SK-N-SH (cell line): ENCODE measurements around the gene SULT1E1. TPM values are rescaled to one million over a fixed set of nuclear protein-coding genes. Genes with fewer than 3 reads are reported as not detected.

ENCODE experiments used
- CTCF ChIA-PET: fragments of 300-600, 350-600 bp; formaldehyde crosslinking; extraction: SDS; loops from one replicate; lab custom pipeline; 2021; lab: Yijun Ruan, JAX
- POLR2A ChIA-PET: fragments of 350-600 bp; sonication (Branson Sonifier 250); formaldehyde crosslinking; extraction: SDS; loops from one replicate; lab custom pipeline; 2020; ENCODE audit warnings: antibody characterized with exemption, inconsistent platforms; lab: Yijun Ruan, JAX
- DNase-seq: peaks from one replicate; pipeline ENCODE4 v3.0.0; 2012
- H2AFZ ChIP-seq: fragments of 200-600 bp; sonication (generic); 2 replicates; pipeline ENCODE4 v1.8.1; 2016; ENCODE audit warnings: antibody characterized with exemption, mild to moderate bottlenecking, low read depth
- H3F3A ChIP-seq: fragments of 200-600 bp; sonication (generic); replicated peaks from 2 replicates; pipeline ENCODE3; 2016; ENCODE audit warnings: antibody characterized with exemption, mild to moderate bottlenecking; ENCODE audit not compliant: insufficient read depth
- H3K27ac ChIP-seq, 2 experiments: fragments of 200-500 bp in 1 of 2; fragments of 200-600 bp in 1 of 2; sonication (Bioruptor generic) in 1 of 2; sonication (generic), shearing (Covaris generic) in 1 of 2; 2 replicates each; pipeline versions ENCODE4 v1.5.1 to v1.6.1; 2014 to 2016; ENCODE audit warnings: low read depth in 2 of 2, inconsistent platforms in 1 of 2, low read length in 1 of 2, mild to moderate bottlenecking in 1 of 2, mixed read lengths in 1 of 2
- H3K27me3 ChIP-seq: fragments of 200-600 bp; sonication (generic), shearing (Covaris generic); 2 replicates; pipeline ENCODE4 v1.6.1; 2016; ENCODE audit warnings: mixed run types; ENCODE audit not compliant: insufficient read depth
- H3K36me3 ChIP-seq, 2 experiments: fragments of 200-500 bp in 1 of 2; fragments of 200-600 bp in 1 of 2; sonication (Bioruptor generic) in 1 of 2; sonication (generic) in 1 of 2; replicated peaks in 1 of 2; 2 replicates each; pipeline versions ENCODE3 to v1.5.1; 2014 to 2016; ENCODE audit warnings: low read length in 1 of 2, mild to moderate bottlenecking in 1 of 2; ENCODE audit not compliant: insufficient read depth in 2 of 2, control insufficient read depth in 1 of 2
- H3K4me1 ChIP-seq, 2 experiments: fragments of 200-500 bp in 1 of 2; fragments of 200-600 bp in 1 of 2; sonication (Bioruptor generic) in 1 of 2; sonication (generic), shearing (Covaris generic) in 1 of 2; 2 replicates each; pipeline versions ENCODE4 v1.5.1 to v1.6.1; 2014 to 2016; ENCODE audit warnings: low read depth in 1 of 2, low read length in 1 of 2, mixed run types in 1 of 2; ENCODE audit not compliant: insufficient read depth in 2 of 2, control insufficient read depth in 1 of 2
- H3K4me2 ChIP-seq: fragments of 200-600 bp; sonication (generic), shearing (Covaris generic); 2 replicates; pipeline ENCODE4 v1.6.1; 2017; ENCODE audit warnings: mixed run types
- H3K4me3 ChIP-seq, 2 experiments: fragments of 200-500 bp in 1 of 2; fragments of 200-600 bp in 1 of 2; sonication (Bioruptor generic) in 1 of 2; sonication (generic), shearing (Covaris generic) in 1 of 2; 2 replicates each; pipeline versions ENCODE4 v1.5.1 to v1.8.1; 2014 to 2016; ENCODE audit warnings: low read depth in 2 of 2, inconsistent platforms in 1 of 2, low read length in 1 of 2, mild to moderate bottlenecking in 1 of 2, mixed read lengths in 1 of 2, moderate library complexity in 1 of 2
- H3K79me2 ChIP-seq: fragments of 200-600 bp; sonication (generic); 2 replicates; pipeline ENCODE4 v1.8.1; 2017; ENCODE audit warnings: mild to moderate bottlenecking; ENCODE audit not compliant: insufficient read depth
- H3K9ac ChIP-seq: fragments of 200-600 bp; sonication (generic); 2 replicates; pipeline ENCODE4 v1.6.1; 2017; ENCODE audit warnings: mixed run types
- H3K9me2 ChIP-seq: fragments of 200-600 bp; sonication (generic); 2 replicates; pipeline ENCODE4 v1.6.1; 2017; ENCODE audit warnings: mixed run types
- H3K9me3 ChIP-seq: fragments of 200-600 bp; sonication (generic); 2 replicates; pipeline ENCODE4 v1.6.1; 2017; ENCODE audit warnings: mixed run types, mild to moderate bottlenecking, moderate library complexity
- H4K20me1 ChIP-seq: fragments of 200-600 bp; sonication (generic); 2 replicates; pipeline ENCODE4 v1.6.1; 2017; ENCODE audit warnings: mild to moderate bottlenecking, mixed run types; ENCODE audit not compliant: insufficient read depth
- CHD2 ChIP-seq: fragments of 150-350 bp; IDR thresholded peaks from 2 replicates; pipeline ENCODE4 v1.6.1; 2018; ENCODE audit warnings: low read length; ENCODE audit not compliant: partially characterized antibody
- EP300 ChIP-seq, 2 experiments: IDR thresholded peaks; 2 replicates each; pipeline versions ENCODE4 v1.4.0 to v1.6.1; 2012; ENCODE audit warnings: borderline replicate concordance in 1 of 2, low read depth in 1 of 2, low read length in 1 of 2
- EZH2phosphoT487 ChIP-seq: fragments of 200-600 bp; sonication (generic); IDR thresholded peaks from 2 replicates; pipeline ENCODE4 v1.6.1; 2017; ENCODE audit warnings: low read depth, mixed run types, mild to moderate bottlenecking, antibody characterized with exemption, moderate library complexity, borderline replicate concordance
- FOSL2 ChIP-seq: IDR thresholded peaks from 2 replicates; pipeline ENCODE4 v1.4.0; 2012; ENCODE audit warnings: low read depth, mild to moderate bottlenecking, moderate library complexity, borderline replicate concordance
- FOXM1 ChIP-seq: IDR thresholded peaks from 2 replicates; pipeline ENCODE4 v1.4.0; 2012; ENCODE audit warnings: low read depth, mild to moderate bottlenecking
- GABPA ChIP-seq: IDR thresholded peaks from 2 replicates; pipeline ENCODE4 v1.4.0; 2012; ENCODE audit warnings: low read depth, mild to moderate bottlenecking
- JUND ChIP-seq: IDR thresholded peaks from 2 replicates; pipeline ENCODE4 v1.4.0; 2012
- MEF2A ChIP-seq: IDR thresholded peaks from 2 replicates; pipeline ENCODE4 v1.4.0; 2012; ENCODE audit warnings: low read depth, borderline replicate concordance
- MXI1 ChIP-seq: IDR thresholded peaks from 2 replicates; pipeline ENCODE4 v1.6.1; 2012; ENCODE audit warnings: mild to moderate bottlenecking, low read depth, low read length, improper control_type of control experiment
- NFIC ChIP-seq: IDR thresholded peaks from 2 replicates; pipeline ENCODE4 v1.4.0; 2012; ENCODE audit warnings: borderline replicate concordance
- PBX3 ChIP-seq: IDR thresholded peaks from 2 replicates; pipeline ENCODE4; 2012
- POLR2AphosphoS5 ChIP-seq: IDR thresholded peaks from 2 replicates; pipeline ENCODE4 v1.6.1; 2012; ENCODE audit warnings: low read depth, low read length
- RCOR1 ChIP-seq: fragments of 150-350 bp; IDR thresholded peaks from 2 replicates; pipeline ENCODE4 v1.6.1; 2017; ENCODE audit warnings: antibody characterized with exemption, low read length
- RXRA ChIP-seq: IDR thresholded peaks from 2 replicates; pipeline ENCODE4 v1.4.0; 2012; ENCODE audit warnings: low read depth, mild to moderate bottlenecking, borderline replicate concordance
- TAF1 ChIP-seq: IDR thresholded peaks from 2 replicates; pipeline ENCODE4 v1.6.1; 2012; ENCODE audit warnings: low read depth, mild to moderate bottlenecking, low read length, moderate library complexity, borderline replicate concordance
- TCF12 ChIP-seq: IDR thresholded peaks from 2 replicates; pipeline ENCODE4 v1.4.0; 2012
- TEAD4 ChIP-seq: IDR thresholded peaks from 2 replicates; pipeline ENCODE4 v1.4.0; 2012; ENCODE audit warnings: mild to moderate bottlenecking, borderline replicate concordance; ENCODE audit not compliant: insufficient read depth
- ZBTB33 ChIP-seq: IDR thresholded peaks from 2 replicates; pipeline ENCODE4 v1.4.0; 2012; ENCODE audit warnings: low read depth, borderline replicate concordance
- WGBS: methylation state at CpG from one replicate; pipeline ENCODE4 v1.1.6; 2017; ENCODE audit warnings: low lambda C conversion rate; 5-methylcytosine and 5-hydroxymethylcytosine counted together
- polyA plus RNA-seq, 3 experiments: library from polyadenylated mRNA; depleted of rRNA; stranded (reverse); fragments of >200 nt; gene quantifications; 2 replicates each; pipeline ENCODE4 v1.2.3, GENCODE V29; 2012
- TF ChIP-seq, protein P1 (sequence below): fragments of 150-350 bp; IDR thresholded peaks from 2 replicates; pipeline ENCODE4 v1.6.1; 2017; ENCODE audit warnings: antibody characterized with exemption, low read length, low read depth, borderline replicate concordance

Gene SULT1E1
- polyA plus RNA-seq, 1 of the 3 experiments (the other 2 are of a cell fraction), result 13.7 TPM

DNA sequence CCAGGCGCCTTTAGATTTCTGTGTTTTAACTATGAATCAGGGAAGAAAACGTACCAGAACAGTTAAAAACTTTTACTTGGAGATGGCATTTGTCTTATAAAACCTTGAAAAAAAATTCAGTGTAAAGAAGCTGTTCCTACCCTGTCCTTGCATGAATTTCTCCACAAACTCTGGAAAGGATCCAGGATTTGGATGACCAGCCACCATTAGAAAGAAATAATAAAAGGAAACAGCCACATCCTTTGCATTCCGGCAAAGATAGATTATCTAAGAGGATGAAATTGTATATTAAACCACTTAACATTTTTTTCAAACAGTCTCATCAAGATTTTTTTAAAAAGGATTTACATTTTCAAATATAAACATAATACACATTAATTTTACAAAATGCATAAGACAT, 10.6 kb downstream of the SULT1E1 start:
- POLR2A ChIA-PET, result no interaction called here
- H2AFZ ChIP-seq, result peak overlapping the region; percentile 68; the same call in 1 of the 2 replicates
- H3F3A ChIP-seq, result peaks cover 8% of the 10 kb centered on the region
- H3K27me3 ChIP-seq, result no peaks in the 10 kb centered on the region
- peak overlapping the region; percentile 43 to 69; a peak in 3 of 4 replicates for H3K27ac ChIP-seq
- peak overlapping the region; percentile 33; the same call in 1 of the 2 replicates for H3K4me2 ChIP-seq
- 14% methylated on average over 3 of the region's 3 CpGs for WGBS
- 0 out of 4 replicates have a peak, but pooled peaks cover 0 to 8% of the 10 kb centered on the region in 2 experiments for H3K4me1 ChIP-seq
- peak overlapping the region; percentile 9; the same call in 1 of the 2 replicates for H3K9ac ChIP-seq
- 0 out of 2 replicates have a peak, but pooled peaks cover 3% of the 10 kb centered on the region for H3K9me3 ChIP-seq
- H3K79me2 ChIP-seq, result no peaks in the 10 kb centered on the region
- H3K36me3 ChIP-seq, result no peaks in the 10 kb centered on the region
- CTCF ChIA-PET, result no interaction called here
- no peak overlapping the region for H3K4me3 ChIP-seq
- DNase-seq, result no peak
- H3K9me2 ChIP-seq, result no peaks in the 10 kb centered on the region
- no peaks in the 10 kb centered on the region for H4K20me1 ChIP-seq
- TF ChIP-seq TEAD4 (peak; percentile 28; the same call in 1 of the 2 replicates), RXRA (no peak), CHD2 (no peak), EP300 (IDR thresholded peaks at IDR 0.05; ENCODE audit: borderline replicate concordance in 1 of 2, low read depth in 1 of 2, low read length in 1 of 2) (peak in 1 of 2 experiments; percentile 62; a peak in 1 of 4 replicates), FOSL2 (0 out of 2 replicates have a peak, but pooled peaks have one; percentile 11), TCF12 (peak; percentile 38), NFIC (peak; percentile 47; the same call in 1 of the 2 replicates), JUND (peak; percentile 27; the same call in 1 of the 2 replicates), PBX3 (peak; percentile 44; the same call in 1 of the 2 replicates), FOXM1 (peak; percentile 47; the same call in 1 of the 2 replicates)
- TF ChIP-seq, protein P1, sequence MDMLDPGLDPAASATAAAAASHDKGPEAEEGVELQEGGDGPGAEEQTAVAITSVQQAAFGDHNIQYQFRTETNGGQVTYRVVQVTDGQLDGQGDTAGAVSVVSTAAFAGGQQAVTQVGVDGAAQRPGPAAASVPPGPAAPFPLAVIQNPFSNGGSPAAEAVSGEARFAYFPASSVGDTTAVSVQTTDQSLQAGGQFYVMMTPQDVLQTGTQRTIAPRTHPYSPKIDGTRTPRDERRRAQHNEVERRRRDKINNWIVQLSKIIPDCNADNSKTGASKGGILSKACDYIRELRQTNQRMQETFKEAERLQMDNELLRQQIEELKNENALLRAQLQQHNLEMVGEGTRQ, result no peak

- H3K9me2 ChIP-seq, result no peaks in the 10 kb centered on the region
- TF ChIP-seq MXI1 (no peak), GABPA (no peak), MEF2A (no peak), TAF1 (no peak), ZBTB33 (no peak), POLR2AphosphoS5 (no peak), RCOR1 (no peak), FOSL2 (no peak), EZH2phosphoT487 (no peak), JUND (no peak)
- H3F3A ChIP-seq, result peaks cover 8% of the 10 kb centered on the region
- no peak overlapping the region for H3K4me3 ChIP-seq
- no peak for DNase-seq
- H3K4me2 ChIP-seq, result no peak overlapping the region
- peak overlapping the region; percentile 68; the same call in 1 of the 2 replicates for H2AFZ ChIP-seq
- POLR2A ChIA-PET, result no interaction called here
- H3K4me1 ChIP-seq, result 0 out of 4 replicates have a peak, but pooled peaks cover 0 to 8% of the 10 kb centered on the region in 2 experiments
- peaks cover 0 to 4% of the 10 kb centered on the region in 2 experiments for H3K36me3 ChIP-seq
- no peak overlapping the region for H3K9ac ChIP-seq
- H3K27ac ChIP-seq, result peak overlapping the region; percentile 43 to 69; a peak in 2 of 4 replicates
- 0 out of 2 replicates have a peak, but pooled peaks cover 3% of the 10 kb centered on the region for H3K9me3 ChIP-seq
- H3K79me2 ChIP-seq, result no peaks in the 10 kb centered on the region
- 23% methylated on average over 1 of the region's 1 CpG for WGBS
- H4K20me1 ChIP-seq, result no peaks in the 10 kb centered on the region
- CTCF ChIA-PET, result no interaction called here
- H3K27me3 ChIP-seq, result no peaks in the 10 kb centered on the region
Observed at GRCh38 chr4:69848028-69848427, 11.9 kb downstream of the SULT1E1 start.
